Epithelial cell of esophagus (primary cell): ENCODE measurements around the gene KRTAP5-4.

ENCODE experiments used
- DNase-seq: peaks from one replicate; pipeline ENCODE4 v3.0.0; 2010; ENCODE audit warnings: low read depth
- H3K4me3 ChIP-seq: 2 replicates; pipeline ENCODE4 v1.5.1; 2011; ENCODE audit warnings: mild to moderate bottlenecking, low read length, control low read depth
- TF ChIP-seq, protein P1 (sequence below): IDR thresholded peaks from 2 replicates; pipeline ENCODE4 v1.5.1; 2011; ENCODE audit warnings: low read depth, mild to moderate bottlenecking, low read length, control low read depth, inconsistent platforms; ENCODE audit not compliant: insufficient read depth; ENCODE audit errors: missing control alignments

KRTAP5-4 gene

DNA sequence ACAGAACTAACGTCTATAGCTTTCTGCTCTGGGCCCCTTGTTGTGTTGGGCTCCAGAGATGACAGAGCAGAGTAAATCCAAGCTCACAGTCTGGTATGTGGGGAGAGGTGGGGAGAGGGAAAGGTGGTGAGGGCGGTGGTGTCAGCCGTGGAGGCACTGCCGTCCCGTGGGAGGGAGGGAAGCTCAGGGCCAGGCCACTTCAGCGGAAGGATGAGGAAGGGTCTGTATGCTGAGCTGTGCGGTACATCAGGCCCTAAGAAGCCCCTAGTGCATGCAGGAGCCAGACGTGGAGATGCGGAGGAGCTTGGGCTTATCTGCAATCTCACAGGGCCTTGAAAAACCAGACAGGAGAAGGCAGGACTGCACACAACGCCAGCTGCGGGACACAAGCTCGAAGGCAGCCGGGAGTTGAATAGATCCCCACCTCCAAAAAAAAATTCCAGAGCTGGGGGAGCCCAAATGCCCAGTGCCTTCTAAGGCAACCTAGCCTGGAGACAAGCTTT, 9.2 kb upstream of the KRTAP5-4 start:
- H3K4me3 ChIP-seq = no peak overlapping the region
- no peak for DNase-seq
- TF ChIP-seq, protein P1, sequence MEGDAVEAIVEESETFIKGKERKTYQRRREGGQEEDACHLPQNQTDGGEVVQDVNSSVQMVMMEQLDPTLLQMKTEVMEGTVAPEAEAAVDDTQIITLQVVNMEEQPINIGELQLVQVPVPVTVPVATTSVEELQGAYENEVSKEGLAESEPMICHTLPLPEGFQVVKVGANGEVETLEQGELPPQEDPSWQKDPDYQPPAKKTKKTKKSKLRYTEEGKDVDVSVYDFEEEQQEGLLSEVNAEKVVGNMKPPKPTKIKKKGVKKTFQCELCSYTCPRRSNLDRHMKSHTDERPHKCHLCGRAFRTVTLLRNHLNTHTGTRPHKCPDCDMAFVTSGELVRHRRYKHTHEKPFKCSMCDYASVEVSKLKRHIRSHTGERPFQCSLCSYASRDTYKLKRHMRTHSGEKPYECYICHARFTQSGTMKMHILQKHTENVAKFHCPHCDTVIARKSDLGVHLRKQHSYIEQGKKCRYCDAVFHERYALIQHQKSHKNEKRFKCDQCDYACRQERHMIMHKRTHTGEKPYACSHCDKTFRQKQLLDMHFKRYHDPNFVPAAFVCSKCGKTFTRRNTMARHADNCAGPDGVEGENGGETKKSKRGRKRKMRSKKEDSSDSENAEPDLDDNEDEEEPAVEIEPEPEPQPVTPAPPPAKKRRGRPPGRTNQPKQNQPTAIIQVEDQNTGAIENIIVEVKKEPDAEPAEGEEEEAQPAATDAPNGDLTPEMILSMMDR = no peak

DNA sequence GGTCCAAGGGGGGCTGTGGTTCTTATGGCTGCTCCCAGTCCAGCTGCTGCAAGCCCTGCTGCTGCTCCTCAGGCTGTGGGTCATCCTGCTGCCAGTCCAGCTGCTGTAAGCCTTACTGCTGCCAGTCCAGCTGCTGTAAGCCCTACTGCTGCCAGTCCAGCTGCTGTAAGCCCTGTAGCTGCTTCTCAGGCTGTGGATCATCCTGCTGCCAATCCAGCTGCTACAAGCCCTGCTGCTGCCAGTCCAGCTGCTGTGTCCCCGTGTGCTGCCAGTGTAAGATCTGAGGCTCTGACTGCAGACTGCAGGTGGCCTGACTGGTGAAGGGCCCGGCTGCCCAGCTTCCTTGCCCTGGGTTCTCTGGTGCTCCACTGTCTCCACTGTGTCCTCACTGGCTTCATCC, 8.3 kb upstream of the KRTAP5-4 start:
- TF ChIP-seq, protein P1 = no peak
- no peak overlapping the region for H3K4me3 ChIP-seq
- DNase-seq = no peak

- no peak within 1 kb of the TSS for H3K4me3 ChIP-seq
- no peak for DNase-seq
- TF ChIP-seq, protein P1 = no peak
Measured at GRCh38 chr11:1629326-1630185, 7.6 kb upstream of the KRTAP5-4 start, which contains the start of gene KRTAP5-5. Gene KRTAP5-5 (plus strand): TSS chr11:1629775. CDS start chr11:1629841, 66 bp downstream.

DNA sequence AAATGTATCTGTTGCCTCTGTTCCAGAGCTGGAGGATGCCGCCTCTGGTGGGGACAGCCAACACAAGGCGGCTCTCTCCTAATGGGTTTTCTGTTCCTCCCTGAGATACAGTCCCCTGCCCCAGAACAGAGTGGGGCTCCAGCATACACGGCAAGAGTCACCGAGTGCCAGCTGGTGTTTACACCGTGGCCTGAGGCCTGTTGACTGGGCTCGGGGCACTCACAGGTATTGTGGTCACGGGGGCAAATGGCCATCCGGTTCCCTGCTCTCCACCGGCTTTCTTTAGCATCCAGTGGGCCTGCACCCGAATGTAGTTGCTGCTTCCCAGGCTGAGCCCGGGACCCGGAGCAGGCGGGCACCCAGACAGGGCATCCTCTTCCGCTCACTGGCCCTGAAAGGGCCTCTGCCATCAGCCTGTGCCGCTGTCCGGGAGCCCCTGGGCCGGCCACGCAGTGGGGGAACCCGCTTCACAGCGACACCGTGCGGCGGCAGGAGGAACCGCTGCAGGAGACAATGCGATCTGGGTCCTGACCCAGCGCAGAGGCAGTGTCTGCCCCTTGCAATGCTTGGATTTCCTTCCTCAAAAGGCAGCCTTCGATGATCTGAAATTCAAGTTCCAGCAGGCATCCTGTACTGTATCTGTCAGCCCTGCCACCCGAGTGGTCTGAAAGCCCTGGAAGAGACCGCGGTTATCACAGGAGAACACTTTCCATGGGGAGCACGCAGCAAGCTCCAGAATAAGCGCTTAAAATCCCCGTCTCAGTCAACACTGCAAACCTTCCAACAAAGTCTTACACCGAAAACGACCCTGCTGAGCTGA, 6.8 kb upstream of the KRTAP5-4 start:
- DNase-seq = peak; percentile 31
- no peak overlapping the region for H3K4me3 ChIP-seq
- TF ChIP-seq, protein P1 = peak; percentile 86

GRCh38 chr11:1625541-1625940, 3.6 kb upstream of the KRTAP5-4 start:
- DNase-seq = no peak
- TF ChIP-seq, protein P1 = no peak
- H3K4me3 ChIP-seq = no peak overlapping the region

DNA sequence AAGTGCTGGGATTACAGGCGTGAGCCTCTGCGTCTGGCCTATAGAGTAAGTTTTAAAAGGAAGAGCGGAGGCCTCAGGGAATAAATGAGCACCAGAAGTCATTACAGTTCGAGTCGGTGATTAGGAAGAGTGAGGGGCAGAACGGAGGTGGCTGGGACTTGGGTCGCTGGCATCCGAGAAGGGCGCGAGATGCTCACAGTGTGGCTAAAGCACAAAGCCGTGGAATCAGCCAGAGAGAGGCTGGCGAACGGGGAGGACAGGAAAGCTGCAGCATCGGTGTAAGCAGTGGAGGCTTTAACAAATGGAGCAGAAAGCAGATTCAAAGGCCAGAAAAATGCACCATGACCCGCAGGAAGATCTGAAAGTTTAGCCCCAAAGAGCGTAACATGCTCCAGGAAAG, 2.7 kb upstream of the KRTAP5-4 start:
- TF ChIP-seq, protein P1 = no peak
- no peak for DNase-seq
- no peak overlapping the region for H3K4me3 ChIP-seq
